Mesodermal cell (in vitro differentiated cells): ENCODE measurements around the gene CCDC186. TPM values are rescaled to one million over a fixed set of nuclear protein-coding genes. Genes with fewer than 3 reads are reported as not detected.
A peak's percentile ranks its signal among the peaks of the same experiment; 100 is the strongest.

Experiments used
- H3K27ac ChIP-seq: 2 replicates; pipeline ENCODE4 v1.7.0; 2013; ENCODE audit warnings: mild to moderate bottlenecking, low read depth, low read length, moderate library complexity; ENCODE audit not compliant: severe bottlenecking
- H3K36me3 ChIP-seq: 2 replicates; pipeline ENCODE4 v1.7.1; 2013; ENCODE audit warnings: mild to moderate bottlenecking, low read length, moderate library complexity; ENCODE audit not compliant: control insufficient read depth, insufficient read depth
- H3K4me1 ChIP-seq: one replicate; pipeline ENCODE4 v1.7.1; 2013; ENCODE audit warnings: mild to moderate bottlenecking, low read length; ENCODE audit not compliant: insufficient read depth, control insufficient read depth, poor library complexity, severe bottlenecking
- H3K4me3 ChIP-seq: 2 replicates; pipeline ENCODE4 v1.7.0; 2013; ENCODE audit warnings: low read length, control low read depth, mild to moderate bottlenecking; ENCODE audit not compliant: insufficient read depth, poor library complexity, severe bottlenecking; ENCODE audit errors: extremely low read depth
- H3K9me3 ChIP-seq: 2 replicates; pipeline ENCODE4 v1.7.1; 2013; ENCODE audit warnings: mild to moderate bottlenecking, low read length, moderate library complexity; ENCODE audit not compliant: control insufficient read depth
- WGBS, 2 experiments: methylation state at CpG; one replicate each; pipeline ENCODE4 v1.1.5; 2013; ENCODE audit warnings: missing lambda C conversion rate in 2 of 2; ENCODE audit not compliant: insufficient coverage in 2 of 2; 5-methylcytosine and 5-hydroxymethylcytosine counted together
- polyA plus RNA-seq, 2 experiments: library from polyadenylated mRNA; stranded (reverse); fragments of 50-300 nt; gene quantifications; one replicate each; pipeline ENCODE4 v1.2.3, GENCODE V29; 2013

Gene CCDC186
- polyA plus RNA-seq (2013, experiment 1 of 2): 10.9 TPM
- 12.4 TPM for polyA plus RNA-seq (2013, experiment 2 of 2)

GRCh38 chr10:114173921-114174694, at the start of gene CCDC186:
CCDC186 (minus strand) TSS chr10:114174203; CDS start chr10:114163268, 10,935 bp downstream.
- no peaks in the 10 kb centered on the region for H3K9me3 ChIP-seq
- peaks cover 5% of the 10 kb centered on the region for H3K36me3 ChIP-seq
- peak within 1 kb of the TSS; percentile 96 for H3K4me3 ChIP-seq
- peak within 1 kb of the TSS; percentile 87 for H3K27ac ChIP-seq
- WGBS, 2 experiments: 0 to 1% methylated on average over 29 to 46 of the region's 49 CpGs
- H3K4me1 ChIP-seq: no peaks in the 10 kb centered on the region

- WGBS, 2 experiments: 80 to 82% methylated on average over 1 of the region's 4 CpGs
- Histone ChIP-seq H3K9me3 (no peaks in the 10 kb centered on the region), H3K27ac (no peak overlapping the region), H3K4me1 (no peaks in the 10 kb centered on the region), H3K36me3 (no peaks in the 10 kb centered on the region), H3K4me3 (no peak overlapping the region)
These were observed 49.1 kb upstream of the CCDC186 start for GRCh38 chr10:114223066-114223465.

GRCh38 chr10:114221235-114221634, 47.2 kb upstream of the CCDC186 start:
- no peaks in the 10 kb centered on the region for H3K36me3 ChIP-seq
- H3K27ac ChIP-seq: no peak overlapping the region
- WGBS, 2 experiments: 100% methylated on average over 2 of the region's 4 CpGs; no CpG with 5 or more reads in 1 of the 2 experiments

GRCh38 chr10:114220281-114220680, 46.3 kb upstream of the CCDC186 start:
- H3K9me3 ChIP-seq: no peaks in the 10 kb centered on the region
- no peaks in the 10 kb centered on the region for H3K4me1 ChIP-seq
- no peak overlapping the region for H3K4me3 ChIP-seq
- H3K36me3 ChIP-seq: no peaks in the 10 kb centered on the region
- WGBS, 2 experiments: 83 to 100% methylated on average over 1 to 2 of the region's 2 CpGs
- H3K27ac ChIP-seq: no peak overlapping the region

More at GRCh38 chr10:114221235-114221634, 47.2 kb upstream of the CCDC186 start:
- H3K4me1 ChIP-seq: no peaks in the 10 kb centered on the region
- no peaks in the 10 kb centered on the region for H3K9me3 ChIP-seq
- no peak overlapping the region for H3K4me3 ChIP-seq

GRCh38 chr10:114215033-114215432, 41.0 kb upstream of the CCDC186 start:
- WGBS, 2 experiments: 100% methylated on average over 1 of the region's 1 CpG; no CpG with 5 or more reads in 1 of the 2 experiments
- H3K36me3 ChIP-seq: no peaks in the 10 kb centered on the region
- H3K4me3 ChIP-seq: no peak overlapping the region
- H3K27ac ChIP-seq: no peak overlapping the region
- H3K9me3 ChIP-seq: no peaks in the 10 kb centered on the region
- H3K4me1 ChIP-seq: no peaks in the 10 kb centered on the region

- no peaks in the 10 kb centered on the region for H3K9me3 ChIP-seq
- peaks cover 4% of the 10 kb centered on the region for H3K4me1 ChIP-seq
- H3K27ac ChIP-seq: no peak overlapping the region
- WGBS, 2 experiments: 92% methylated on average over 2 of the region's 2 CpGs; no CpG with 5 or more reads in 1 of the 2 experiments
- no peak overlapping the region for H3K4me3 ChIP-seq
- H3K36me3 ChIP-seq: no peaks in the 10 kb centered on the region
These were observed 38.1 kb upstream of the CCDC186 start for GRCh38 chr10:114212153-114212552.

GRCh38 chr10:114208351-114208750, 34.3 kb upstream of the CCDC186 start:
- 67 to 72% methylated on average over 2 of the region's 2 CpGs for WGBS, 2 experiments
- no peak overlapping the region for H3K27ac ChIP-seq
- H3K9me3 ChIP-seq: no peaks in the 10 kb centered on the region
- H3K36me3 ChIP-seq: no peaks in the 10 kb centered on the region
- peaks cover 4% of the 10 kb centered on the region for H3K4me1 ChIP-seq
- no peak overlapping the region for H3K4me3 ChIP-seq

- H3K9me3 ChIP-seq: no peaks in the 10 kb centered on the region
- WGBS, 2 experiments: 94 to 100% methylated on average over 1 of the region's 1 CpG
- H3K4me3 ChIP-seq: no peak overlapping the region
- no peak overlapping the region for H3K27ac ChIP-seq
- no peaks in the 10 kb centered on the region for H3K36me3 ChIP-seq
- peaks cover 4% of the 10 kb centered on the region for H3K4me1 ChIP-seq
These were observed 33.3 kb upstream of the CCDC186 start for GRCh38 chr10:114207349-114207748.

- H3K4me1 ChIP-seq: peaks cover 4% of the 10 kb centered on the region
- H3K9me3 ChIP-seq: no peaks in the 10 kb centered on the region
- WGBS, 2 experiments: 87 to 96% methylated on average over 2 of the region's 2 CpGs
- no peak overlapping the region for H3K4me3 ChIP-seq
- H3K27ac ChIP-seq: no peak overlapping the region
- no peaks in the 10 kb centered on the region for H3K36me3 ChIP-seq
These were observed 32.9 kb upstream of the CCDC186 start for GRCh38 chr10:114206902-114207301.

- Histone ChIP-seq H3K4me3 (no peak overlapping the region), H3K27ac (no peak overlapping the region), H3K9me3 (no peaks in the 10 kb centered on the region), H3K4me1 (no peaks in the 10 kb centered on the region), H3K36me3 (no peaks in the 10 kb centered on the region)
- 92% methylated on average over 2 of the region's 3 CpGs; no CpG with 5 or more reads in 1 of the 2 experiments for WGBS, 2 experiments
These were observed 28.8 kb upstream of the CCDC186 start for GRCh38 chr10:114202812-114203211.

GRCh38 chr10:114199239-114199638, 25.2 kb upstream of the CCDC186 start:
- Histone ChIP-seq H3K4me3 (no peak overlapping the region), H3K27ac (no peak overlapping the region), H3K9me3 (no peaks in the 10 kb centered on the region), H3K36me3 (no peaks in the 10 kb centered on the region), H3K4me1 (no peaks in the 10 kb centered on the region)
- 67 to 100% methylated on average over 1 of the region's 4 CpGs for WGBS, 2 experiments
